ENCODE results near the gene VMP1. TPM values are rescaled to one million over a fixed set of nuclear protein-coding genes. Genes with fewer than 3 reads are reported as not detected.
"Not testable (repeated sequence)": the region's sequence is repeated elsewhere in the genome, so short reads cannot be mapped to it uniquely, and the experiment has no call there.

VMP1 gene
- polyA plus RNA-seq, 12 donors = 39.6 to 123 (median 50.4) TPM; not detected in 1

GRCh38 chr17:59776577-59776976 is 69.1 kb downstream of the VMP1 start:
- no peak for DNase-seq

GRCh38 chr17:59777033-59777432 is 69.6 kb downstream of the VMP1 start:
- no peak for DNase-seq

- no peak for DNase-seq
These were observed 71.5 kb downstream of the VMP1 start for GRCh38 chr17:59778996-59779395.

- no peak for DNase-seq
These were observed 72.1 kb downstream of the VMP1 start for GRCh38 chr17:59779521-59779920.

GRCh38 chr17:59780548-59780947 is 73.1 kb downstream of the VMP1 start:
- DNase-seq = not testable (repeated sequence)

- no peak for DNase-seq
These were observed 76.0 kb downstream of the VMP1 start for GRCh38 chr17:59783221-59784047.

GRCh38 chr17:59785091-59785799 is 77.8 kb downstream of the VMP1 start:
- DNase-seq = no peak

GRCh38 chr17:59786213-59786535 is 78.7 kb downstream of the VMP1 start:
- DNase-seq = no peak

- DNase-seq = peak; percentile 61
These were observed 79.3 kb downstream of the VMP1 start for GRCh38 chr17:59786536-59787319.

GRCh38 chr17:59789849-59790248 is 82.4 kb downstream of the VMP1 start:
- not testable (repeated sequence) for DNase-seq

GRCh38 chr17:59790418-59790817 is 83.0 kb downstream of the VMP1 start:
- DNase-seq = not testable (repeated sequence)

- no peak for DNase-seq
These were observed 83.5 kb downstream of the VMP1 start for GRCh38 chr17:59790910-59791309.

GRCh38 chr17:59791603-59792457 is 84.4 kb downstream of the VMP1 start:
- no peak for DNase-seq

- DNase-seq = not testable (repeated sequence)
These were observed 85.0 kb downstream of the VMP1 start for GRCh38 chr17:59792458-59792823.

- no peak for DNase-seq
These were observed 85.8 kb downstream of the VMP1 start for GRCh38 chr17:59793205-59793604.

GRCh38 chr17:59796138-59796537 is 88.7 kb downstream of the VMP1 start:
- DNase-seq = no peak

- no peak for DNase-seq
These were observed 89.3 kb downstream of the VMP1 start for GRCh38 chr17:59796785-59797205.

GRCh38 chr17:59798111-59798510 is 90.7 kb downstream of the VMP1 start:
- no peak for DNase-seq

GRCh38 chr17:59800530-59800942 is 93.1 kb downstream of the VMP1 start:
- DNase-seq = no peak

GRCh38 chr17:59802160-59802559 is 94.7 kb downstream of the VMP1 start:
- DNase-seq = no peak

- DNase-seq = no peak
These were observed 97.5 kb downstream of the VMP1 start for GRCh38 chr17:59804901-59805465.

All from muscle of arm (tissue), 12 donors.